PFSK-1 (cell line): Measurements from ENCODE around the gene SELENOW.

Experiments used
- FOXP2 ChIP-seq: optimal IDR thresholded peaks from 2 replicates; pipeline ENCODE3; 2011; ENCODE audit warnings: borderline replicate concordance, control low read depth, inconsistent platforms; ENCODE audit not compliant: insufficient read depth; ENCODE audit errors: extremely low read length, extremely low read depth
- POLR2AphosphoS5 ChIP-seq: IDR thresholded peaks from 2 replicates; pipeline ENCODE4 v1.6.1; 2012; ENCODE audit warnings: low read depth, mild to moderate bottlenecking, control low read depth, low read length, moderate library complexity
- REST ChIP-seq, 2 experiments: IDR thresholded peaks; 2 replicates each; pipeline versions ENCODE4 v1.6.1 to v1.8.0; 2011 to 2012; ENCODE audit warnings: low read depth in 2 of 2, low read length in 2 of 2, control low read depth in 1 of 2, inconsistent platforms in 1 of 2, mild to moderate bottlenecking in 1 of 2, moderate library complexity in 1 of 2; ENCODE audit not compliant: insufficient read depth in 1 of 2
- SIN3A ChIP-seq: IDR thresholded peaks from 2 replicates; pipeline ENCODE4 v1.6.1; 2012; ENCODE audit warnings: mild to moderate bottlenecking, low read length, moderate library complexity, borderline replicate concordance; ENCODE audit not compliant: insufficient read depth
- TAF1 ChIP-seq: IDR thresholded peaks from 2 replicates; pipeline ENCODE4 v1.6.1; 2012; ENCODE audit warnings: low read length, control low read depth, borderline replicate concordance; ENCODE audit not compliant: insufficient read depth

SELENOW gene

DNA sequence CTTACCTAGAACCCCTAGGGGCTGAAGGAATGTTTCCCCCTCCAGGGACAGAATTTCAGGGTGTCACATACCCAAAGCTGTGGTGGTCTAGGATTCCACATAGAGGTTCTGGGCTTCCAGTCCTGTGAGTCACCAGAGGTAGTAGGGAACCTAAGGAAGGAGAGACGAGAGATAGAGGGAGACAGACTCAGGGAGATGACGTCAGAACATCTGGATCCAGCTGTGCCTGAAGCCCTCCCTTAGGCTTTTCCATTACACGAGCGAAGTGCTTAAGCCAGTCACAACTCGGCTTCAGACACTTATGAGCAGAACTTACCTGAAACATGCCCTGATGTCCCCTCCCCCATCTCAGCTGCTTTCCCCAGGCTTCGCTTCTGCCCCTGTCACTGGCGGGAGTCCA, 11.8 kb upstream of the SELENOW start:
- TF ChIP-seq SIN3A (no peak), TAF1 (no peak), POLR2AphosphoS5 (no peak), FOXP2 (no peak), REST (IDR thresholded peaks at IDR 0.05; ENCODE audit: insufficient read depth in 1 of 2, low read depth in 2 of 2, low read length in 2 of 2) (no peak)

DNA sequence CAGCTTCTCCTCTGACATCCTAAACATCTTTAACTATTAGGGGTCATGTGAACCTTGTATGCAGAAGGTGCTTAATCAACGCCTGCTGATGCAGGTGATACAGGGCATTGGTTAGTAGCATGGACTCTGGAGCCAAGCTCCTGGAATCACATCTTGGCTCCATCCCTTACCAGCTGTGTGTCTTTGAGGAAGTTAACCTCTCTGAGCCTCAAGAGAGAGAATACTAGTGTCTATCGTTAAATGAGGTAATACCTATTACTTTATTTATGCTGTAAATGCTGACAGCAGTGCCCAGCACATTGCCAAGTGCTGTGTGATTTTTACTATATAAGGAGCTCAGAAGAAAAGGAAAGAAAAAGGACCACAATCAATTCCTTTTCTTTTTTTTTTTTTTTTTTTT, 11.2 kb upstream of the SELENOW start:
- TF ChIP-seq SIN3A = no peak
- TF ChIP-seq POLR2AphosphoS5 = no peak
- TF ChIP-seq FOXP2 = no peak
- TF ChIP-seq TAF1 = no peak
- no peak for TF ChIP-seq REST (IDR thresholded peaks at IDR 0.05; ENCODE audit: insufficient read depth in 1 of 2, low read depth in 2 of 2, low read length in 2 of 2)

- no peak for TF ChIP-seq POLR2AphosphoS5
- no peak for TF ChIP-seq FOXP2
- no peak for TF ChIP-seq TAF1
- TF ChIP-seq SIN3A = no peak
- no peak for TF ChIP-seq REST (IDR thresholded peaks at IDR 0.05; ENCODE audit: insufficient read depth in 1 of 2, low read depth in 2 of 2, low read length in 2 of 2)
Measured at GRCh38 chr19:47768604-47769003, 9.9 kb upstream of the SELENOW start.

DNA sequence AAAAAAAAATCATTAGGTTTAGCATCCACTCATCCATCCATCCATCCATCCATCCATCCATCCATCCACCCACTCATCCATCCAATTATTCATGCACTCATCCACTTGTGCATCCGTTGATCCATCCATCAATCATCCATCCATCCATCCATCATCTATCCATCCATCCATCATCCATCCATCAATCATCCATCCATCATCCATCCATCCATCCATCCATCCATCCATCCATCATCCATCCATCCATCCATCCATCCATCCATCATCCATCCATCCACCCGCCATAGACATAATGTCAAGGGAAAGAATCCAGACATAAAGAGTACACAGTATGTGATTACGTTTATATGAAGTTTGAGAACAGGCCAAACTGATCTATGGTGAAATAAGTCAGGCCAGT, 9.0 kb upstream of the SELENOW start:
- TF ChIP-seq FOXP2 (no peak), POLR2AphosphoS5 (no peak), TAF1 (no peak), REST (IDR thresholded peaks at IDR 0.05; ENCODE audit: insufficient read depth in 1 of 2, low read depth in 2 of 2, low read length in 2 of 2) (no peak), SIN3A (no peak)

DNA sequence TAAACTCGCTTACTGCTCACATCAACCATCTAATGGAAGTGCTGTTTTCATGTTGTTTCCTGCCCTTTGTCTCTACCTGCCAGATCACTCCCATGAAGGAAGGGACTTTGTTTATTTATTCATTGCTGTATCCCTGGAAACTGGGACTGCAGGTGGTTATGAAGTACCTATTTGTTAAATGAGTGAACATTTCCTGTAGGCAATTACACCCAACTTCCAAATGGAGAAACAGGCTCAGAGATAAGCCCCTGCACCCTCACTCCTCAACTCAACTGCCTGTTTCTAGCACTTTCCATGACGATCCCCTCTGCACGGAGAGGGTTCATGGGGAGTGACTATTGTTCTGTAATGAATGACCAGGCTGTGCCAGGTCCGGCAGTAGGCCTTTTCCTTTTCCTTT, 1.9 kb upstream of the SELENOW start:
- TF ChIP-seq SIN3A = no peak
- no peak for TF ChIP-seq TAF1
